ENCODE measurements around the gene RAB33A.
"Not testable (repeated sequence)": the region's sequence is repeated elsewhere in the genome, so short reads cannot be mapped to it uniquely, and the experiment has no call there.

RAB33A gene

GRCh38 chrX:130213376-130213775, 41.6 kb downstream of the RAB33A start:
- in situ Hi-C loops (cut with HindIII; ENCODE audit: low pct_unique_long_range_greater_than_20kb, low sequenced_read_pairs) = no loop called here
- DNase-seq (ENCODE audit: low read depth in 1 of 2, low spot score in 1 of 2) = no peak
- TF ChIP-seq JUND (IDR thresholded peaks at IDR 0.05; ENCODE audit: low read depth) = no peak

GRCh38 chrX:130216320-130216719, 44.6 kb downstream of the RAB33A start:
- peak in 1 of 2 experiments; percentile 49 for DNase-seq (ENCODE audit: low read depth in 1 of 2, low spot score in 1 of 2)
- TF ChIP-seq JUND (IDR thresholded peaks at IDR 0.05; ENCODE audit: low read depth) = no peak
- in situ Hi-C loops (cut with HindIII; ENCODE audit: low pct_unique_long_range_greater_than_20kb, low sequenced_read_pairs) = no loop called here

GRCh38 chrX:130224810-130225209, 53.0 kb downstream of the RAB33A start:
- DNase-seq (ENCODE audit: low read depth in 1 of 2, low spot score in 1 of 2) = peak in 1 of 2 experiments; percentile 59
- in situ Hi-C loops (cut with HindIII; ENCODE audit: low pct_unique_long_range_greater_than_20kb, low sequenced_read_pairs) = no loop called here
- no peak for TF ChIP-seq JUND (IDR thresholded peaks at IDR 0.05; ENCODE audit: low read depth)

- TF ChIP-seq JUND (IDR thresholded peaks at IDR 0.05; ENCODE audit: low read depth) = no peak
- DNase-seq (ENCODE audit: low read depth in 1 of 2, low spot score in 1 of 2) = no peak
- in situ Hi-C loops (cut with HindIII; ENCODE audit: low pct_unique_long_range_greater_than_20kb, low sequenced_read_pairs) = no loop called here
Measured at GRCh38 chrX:130228871-130229270, 57.1 kb downstream of the RAB33A start.

- in situ Hi-C loops (cut with HindIII; ENCODE audit: low pct_unique_long_range_greater_than_20kb, low sequenced_read_pairs); DNase-seq (ENCODE audit: low read depth in 1 of 2, low spot score in 1 of 2): not testable (repeated sequence)
Measured at GRCh38 chrX:130231184-130231583, 59.4 kb downstream of the RAB33A start.
